GM18517 (cell line): ENCODE data around the gene MTMR3.

ENCODE experiments used
- ATAC-seq: cut with Tn5 transposase; IDR thresholded peaks from one replicate; pipeline ENCODE4 v1.9.1; 2021; ENCODE audit warnings: mild to moderate bottlenecking, moderate library complexity; ENCODE audit not compliant: unreplicated experiment

Gene MTMR3

DNA sequence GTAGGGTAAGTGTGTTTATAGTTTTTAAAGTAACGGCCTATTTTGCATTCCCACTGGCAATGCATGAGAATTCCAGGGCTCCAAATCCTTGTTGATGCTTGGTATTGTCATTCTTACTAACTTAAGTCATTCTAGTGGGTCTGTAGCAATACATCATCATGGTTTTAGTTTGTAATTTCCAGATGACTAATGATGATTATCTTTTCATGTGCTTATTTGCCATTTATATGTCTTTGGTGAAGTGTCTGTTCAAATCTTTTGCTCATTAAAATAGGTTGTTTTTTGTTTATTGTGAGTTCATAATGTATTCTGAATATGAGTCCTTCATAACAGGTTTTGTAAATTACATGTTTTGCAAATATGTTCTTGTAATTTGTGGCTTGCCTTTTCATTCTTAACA lies 31.2 kb downstream of the MTMR3 start:
- ATAC-seq: no peak

- ATAC-seq: no peak
These were observed 32.1 kb downstream of the MTMR3 start for GRCh38 chr22:29914991-29915533.

DNA sequence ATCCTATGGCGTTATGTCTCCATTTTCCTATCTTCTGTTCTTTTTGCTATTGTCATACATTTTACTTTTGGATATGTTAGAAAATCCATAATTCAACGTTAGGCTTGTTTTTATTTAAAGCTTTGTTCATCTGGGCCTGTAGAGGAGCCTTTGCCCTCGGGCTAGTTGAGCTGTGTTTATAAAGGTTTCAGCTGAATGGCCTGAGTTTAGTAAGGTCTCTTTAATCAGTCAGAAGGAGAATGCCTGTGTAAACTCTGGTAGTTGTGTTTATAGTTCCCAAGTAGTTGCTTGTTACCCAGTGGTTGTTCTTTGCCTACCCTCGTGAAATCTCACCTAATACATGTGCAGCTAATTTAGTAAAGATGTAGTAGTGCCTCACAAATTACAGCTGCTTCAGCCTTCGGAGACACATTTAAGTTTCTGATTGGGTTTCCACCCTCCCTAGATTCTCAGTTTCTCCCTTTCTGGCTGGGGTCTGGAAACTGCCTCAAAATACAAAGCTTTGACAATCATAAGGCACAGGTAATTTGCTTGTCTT lies 33.1 kb downstream of the MTMR3 start:
- ATAC-seq: no peak

- ATAC-seq: no peak
These were observed 34.3 kb downstream of the MTMR3 start for GRCh38 chr22:29917052-29917902.

- ATAC-seq: no peak
These were observed 42.4 kb downstream of the MTMR3 start for GRCh38 chr22:29925402-29925801.

DNA sequence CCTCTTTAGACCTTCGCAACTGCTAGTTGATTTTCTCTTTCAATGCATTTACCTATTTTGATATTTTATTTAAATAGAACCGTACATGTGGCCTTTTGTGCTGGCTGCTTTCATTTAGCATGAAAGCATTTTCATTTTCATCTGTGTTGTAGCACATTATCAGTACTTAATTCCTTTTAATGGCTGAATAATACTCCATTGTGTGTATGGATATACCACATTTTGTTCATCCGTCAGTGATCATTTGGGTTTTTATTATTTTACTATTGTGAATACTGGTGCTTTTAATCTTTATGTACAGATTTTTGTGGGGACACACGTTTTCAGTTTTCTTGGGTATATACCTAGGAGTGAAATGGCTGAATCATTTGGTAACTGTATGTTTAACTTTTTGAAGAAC lies 43.1 kb downstream of the MTMR3 start:
- ATAC-seq: no peak

GRCh38 chr22:29932136-29932535 lies 49.2 kb downstream of the MTMR3 start:
- no peak for ATAC-seq

- no peak for ATAC-seq
These were observed 50.6 kb downstream of the MTMR3 start for GRCh38 chr22:29933619-29934018.

- no peak for ATAC-seq
These were observed 51.6 kb downstream of the MTMR3 start for GRCh38 chr22:29934596-29934995.

DNA sequence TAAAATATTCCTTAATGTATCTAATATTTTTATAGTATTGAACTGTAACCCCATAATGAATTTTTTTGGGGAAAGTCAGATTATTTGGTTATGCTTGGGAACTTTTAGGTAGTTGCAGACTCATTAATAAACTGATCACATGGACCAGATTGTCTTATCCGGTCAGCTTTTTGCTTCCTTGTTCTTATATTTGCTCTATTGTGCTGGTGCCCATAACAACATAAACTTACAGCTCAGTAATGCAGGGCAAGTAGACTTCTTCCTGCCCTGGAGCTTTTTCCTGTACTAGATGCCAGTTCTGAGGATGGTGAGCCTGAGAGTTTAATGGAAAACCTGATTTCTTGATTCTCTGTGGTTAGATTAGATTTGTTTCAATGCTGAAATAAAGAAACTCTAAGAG lies 53.2 kb downstream of the MTMR3 start:
- ATAC-seq: no peak

DNA sequence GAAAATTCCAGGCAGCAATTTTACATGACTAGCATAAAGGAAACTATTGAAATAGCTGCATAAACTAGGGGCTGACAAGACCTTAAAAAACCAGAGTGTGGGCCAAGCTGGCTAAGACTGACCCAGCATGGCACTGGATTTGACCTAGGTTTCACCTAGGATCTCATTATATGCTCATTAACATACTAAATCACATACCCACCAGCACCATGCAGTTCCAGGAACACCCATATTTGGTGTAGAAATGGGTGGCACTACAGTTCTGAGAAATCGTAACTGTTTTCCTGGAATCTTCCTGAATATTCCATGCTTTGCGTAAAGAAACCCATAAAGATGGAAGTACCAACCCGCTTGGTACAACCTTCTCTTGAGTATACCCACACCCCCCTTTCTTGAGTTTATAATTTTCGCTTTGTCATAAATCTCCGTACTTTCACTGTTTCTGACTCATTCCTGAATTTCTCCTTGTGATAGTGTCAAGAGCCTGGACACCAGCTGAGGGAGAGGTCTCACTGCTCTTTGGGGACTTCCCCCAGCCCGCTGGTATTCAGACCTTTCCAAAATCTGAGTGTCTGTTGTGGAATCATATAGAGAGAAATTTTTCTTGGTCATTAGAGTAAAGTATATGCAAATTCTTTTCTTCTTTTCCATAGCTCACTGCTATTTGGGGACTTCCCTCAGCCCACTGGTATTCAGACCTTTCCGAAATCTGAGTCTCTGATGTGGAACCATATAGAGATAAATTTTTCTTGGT lies 55.1 kb downstream of the MTMR3 start:
- no peak for ATAC-seq

GRCh38 chr22:29940526-29940925 lies 57.6 kb downstream of the MTMR3 start:
- no peak for ATAC-seq

DNA sequence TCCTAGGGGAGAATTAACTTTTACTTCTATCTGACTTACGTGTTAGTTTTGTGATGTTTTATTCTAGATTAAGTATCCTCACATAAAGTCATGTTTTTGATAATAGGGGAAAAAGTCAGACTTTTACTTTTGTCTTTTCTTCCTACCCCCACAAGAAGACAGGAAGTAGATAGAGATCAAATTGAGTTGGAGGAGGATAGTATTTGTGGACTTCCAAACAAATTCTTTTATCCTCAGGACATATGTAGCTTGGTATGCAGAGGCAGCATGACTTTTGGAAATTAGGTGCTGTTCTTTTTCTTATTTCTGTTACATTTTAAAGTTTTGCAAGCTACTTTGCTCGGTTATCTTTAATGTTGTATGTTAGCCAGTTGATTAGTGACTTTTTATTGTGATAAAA lies 61.4 kb downstream of the MTMR3 start:
- no peak for ATAC-seq

- no peak for ATAC-seq
These were observed 62.5 kb downstream of the MTMR3 start for GRCh38 chr22:29945435-29945834.

GRCh38 chr22:29946220-29946619 lies 63.2 kb downstream of the MTMR3 start:
- ATAC-seq: no peak

DNA sequence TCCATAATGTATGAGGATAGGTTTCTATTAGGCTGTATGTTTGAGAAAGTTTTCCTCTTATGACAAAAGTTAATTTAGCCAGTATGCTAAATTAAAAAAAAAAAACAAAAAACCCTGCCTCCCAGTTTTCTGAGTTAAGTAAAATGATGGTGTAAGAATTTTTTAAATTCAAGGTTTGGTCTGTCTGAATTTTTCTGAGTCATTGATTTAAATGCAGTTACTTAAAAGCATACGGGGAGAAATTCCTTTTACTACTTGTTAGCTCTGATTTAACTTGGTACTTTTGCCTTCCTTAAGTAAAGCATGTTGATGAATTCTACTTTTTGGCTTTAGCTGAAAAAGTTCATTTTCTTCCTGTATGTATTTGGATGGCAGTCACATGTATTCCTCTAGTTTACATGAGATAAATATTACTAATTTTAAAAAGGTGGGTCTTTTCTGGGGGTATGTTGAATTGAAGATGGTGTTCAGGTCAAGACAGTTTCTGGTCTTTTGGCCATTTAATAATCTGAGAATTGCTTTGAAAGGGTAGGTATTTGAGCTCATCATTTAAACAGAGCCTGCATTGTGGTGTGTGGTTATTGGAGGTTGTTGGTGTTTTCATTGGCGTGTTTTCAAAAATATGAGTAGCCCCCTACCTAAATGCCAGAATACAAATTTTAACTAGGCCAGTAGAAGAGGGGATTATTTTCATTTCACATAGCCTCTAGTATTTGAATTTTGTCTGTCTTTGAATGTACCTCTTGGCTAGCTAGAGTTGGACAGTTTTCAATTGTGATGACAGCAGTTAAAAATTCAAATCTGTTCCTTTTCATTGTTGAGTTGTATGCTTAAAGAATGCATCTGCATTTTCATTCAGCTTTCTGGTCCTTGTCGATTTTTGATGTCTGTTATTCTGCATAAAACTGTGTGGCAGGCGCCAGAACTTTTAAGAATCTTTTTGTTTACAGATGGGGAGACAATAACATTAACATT lies 64.7 kb downstream of the MTMR3 start:
- no peak for ATAC-seq

DNA sequence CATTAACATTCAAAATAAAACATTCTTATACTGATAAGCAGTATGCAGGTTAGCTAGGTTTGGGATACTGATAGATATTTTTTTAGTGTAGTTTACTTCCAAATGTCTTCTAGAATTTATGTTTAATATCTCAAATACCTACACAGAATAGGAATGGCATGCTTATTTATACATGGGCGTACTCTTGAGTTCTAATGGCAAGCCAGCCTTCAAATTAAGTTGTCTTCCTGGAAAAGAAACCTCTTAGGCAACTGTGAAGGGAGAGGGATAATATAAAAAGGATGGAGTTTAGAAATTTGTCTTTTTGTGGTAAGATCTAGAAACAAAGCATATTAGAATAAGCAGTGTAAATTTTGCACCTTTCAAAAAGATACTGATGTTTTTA lies 65.4 kb downstream of the MTMR3 start:
- no peak for ATAC-seq

DNA sequence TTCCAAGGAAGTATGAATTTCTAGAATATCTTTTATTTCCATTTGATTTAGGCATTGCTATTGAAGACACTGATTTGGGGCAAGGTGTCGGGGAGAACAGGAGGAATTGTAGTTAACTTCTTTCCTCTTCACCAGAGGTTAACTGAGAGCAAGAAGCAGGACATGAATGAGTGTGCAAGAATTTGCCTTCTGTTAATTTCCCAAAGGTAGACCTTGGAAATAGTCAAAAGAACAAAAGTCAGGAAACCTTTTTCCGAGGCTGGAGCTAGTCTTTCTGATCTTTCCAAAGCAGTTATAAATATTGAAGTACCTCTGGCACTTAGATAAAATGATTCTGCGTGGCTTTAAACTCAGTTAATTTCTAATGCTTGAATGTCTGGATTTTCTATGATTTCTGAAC lies 66.9 kb downstream of the MTMR3 start:
- no peak for ATAC-seq

DNA sequence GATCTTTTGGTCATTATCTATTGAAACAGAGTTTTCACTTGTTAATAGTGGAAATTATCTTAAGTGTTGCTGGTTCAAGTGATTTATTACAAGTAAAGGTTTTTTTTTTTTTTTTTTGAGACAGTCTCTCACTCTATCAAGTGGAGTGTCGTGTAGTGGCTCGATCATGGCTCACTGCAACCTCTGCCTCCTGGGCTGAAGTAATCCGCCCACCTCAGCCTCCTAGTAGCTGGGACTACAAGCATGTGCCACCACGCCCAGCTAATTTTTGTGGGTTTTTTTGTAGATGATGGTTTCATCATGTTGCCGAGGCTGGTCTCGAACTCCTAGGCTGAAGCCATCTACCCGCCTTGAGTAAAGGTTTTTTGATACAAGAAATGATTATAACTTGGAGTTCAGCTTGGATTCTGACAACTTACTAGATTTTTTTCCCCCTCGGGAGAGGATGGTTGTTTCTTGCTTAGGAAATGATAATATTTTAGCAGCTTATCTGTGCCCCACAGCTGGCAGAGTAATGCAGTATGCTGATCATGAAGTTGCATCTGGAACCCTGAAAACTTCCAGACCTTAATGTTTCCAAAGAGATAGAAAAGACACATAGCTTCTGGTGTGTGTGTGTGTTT lies 68.9 kb downstream of the MTMR3 start:
- ATAC-seq: no peak

GRCh38 chr22:29954203-29954855 lies 71.4 kb downstream of the MTMR3 start:
- ATAC-seq: no peak
